ENCODE results near the gene CCND3.
"Not testable (repeated sequence)": the region's sequence is repeated elsewhere in the genome, so short reads cannot be mapped to it uniquely, and the experiment has no call there.

Gene CCND3

GRCh38 chr6:41943456-41943855, 1.8 kb upstream of the CCND3 start:
- DNase-seq, result no peak

- not testable (repeated sequence) for DNase-seq
These were observed 1.3 kb upstream of the CCND3 start for GRCh38 chr6:41942882-41943281.

- no peak for DNase-seq
These were observed 651 bp upstream of the CCND3 start for GRCh38 chr6:41942067-41942851.

GRCh38 chr6:41940759-41941279, 789 bp downstream of the CCND3 start:
- no peak for DNase-seq

GRCh38 chr6:41939848-41940758, 1.5 kb downstream of the CCND3 start:
- DNase-seq, result no peak

GRCh38 chr6:41939176-41939847, 2.3 kb downstream of the CCND3 start:
- no peak for DNase-seq

- no peak for DNase-seq
These were observed 2.9 kb downstream of the CCND3 start for GRCh38 chr6:41938590-41939175.

- no peak for DNase-seq
These were observed 3.6 kb downstream of the CCND3 start for GRCh38 chr6:41937861-41938574.

- DNase-seq, result no peak
These were observed 4.1 kb downstream of the CCND3 start for GRCh38 chr6:41937472-41937860.

- no peak for DNase-seq
These were observed 5.4 kb downstream of the CCND3 start for GRCh38 chr6:41936073-41936837.

- DNase-seq, result no peak
These were observed 5.9 kb downstream of the CCND3 start for GRCh38 chr6:41935685-41936072.

GRCh38 chr6:41935193-41935574, 6.4 kb downstream of the CCND3 start:
- DNase-seq, result no peak

- DNase-seq, result no peak
These were observed 7.1 kb downstream of the CCND3 start for GRCh38 chr6:41934278-41935192.

- DNase-seq, result no peak
These were observed 9.2 kb downstream of the CCND3 start for GRCh38 chr6:41932378-41932777.

- no peak for DNase-seq
These were observed 9.8 kb downstream of the CCND3 start for GRCh38 chr6:41931792-41932191.

GRCh38 chr6:41929924-41930323, 11.7 kb downstream of the CCND3 start:
- DNase-seq, result no peak

- DNase-seq, result no peak
These were observed 14.4 kb downstream of the CCND3 start for GRCh38 chr6:41927253-41927652.

- no peak for DNase-seq
These were observed 19.5 kb downstream of the CCND3 start for GRCh38 chr6:41922154-41922553.

- no peak for DNase-seq
These were observed 20.0 kb downstream of the CCND3 start for GRCh38 chr6:41921712-41921998.

- peak; percentile 67 for DNase-seq
These were observed 20.5 kb downstream of the CCND3 start, which contains the start of the genes BYSL and MED20 for GRCh38 chr6:41920921-41921711. BYSL (plus strand) TSS chr6:41921499; CDS start chr6:41921563, 64 bp downstream. MED20 (minus strand) TSS chr6:41921139; CDS start chr6:41921018, 121 bp downstream.

Measured in NCI-H1436 treated with DMSO at 0.1 percent for 48 hours (cell line).